Activated CD8-positive, alpha-beta memory T cell treated with anti-CD3 and anti-CD28 coated beads, Interleukin-2, amount 50 U/mL, for 24 hours (primary cell): ENCODE data around the gene CPLANE1.
"Not testable (repeated sequence)": the region's sequence is repeated elsewhere in the genome, so short reads cannot be mapped to it uniquely, and the experiment has no call there.

ENCODE experiments used
- DNase-seq: peaks from one replicate; pipeline ENCODE4 v3.0.0-alpha.2; 2020; ENCODE audit errors: extremely low read depth

The CPLANE1 gene

DNA sequence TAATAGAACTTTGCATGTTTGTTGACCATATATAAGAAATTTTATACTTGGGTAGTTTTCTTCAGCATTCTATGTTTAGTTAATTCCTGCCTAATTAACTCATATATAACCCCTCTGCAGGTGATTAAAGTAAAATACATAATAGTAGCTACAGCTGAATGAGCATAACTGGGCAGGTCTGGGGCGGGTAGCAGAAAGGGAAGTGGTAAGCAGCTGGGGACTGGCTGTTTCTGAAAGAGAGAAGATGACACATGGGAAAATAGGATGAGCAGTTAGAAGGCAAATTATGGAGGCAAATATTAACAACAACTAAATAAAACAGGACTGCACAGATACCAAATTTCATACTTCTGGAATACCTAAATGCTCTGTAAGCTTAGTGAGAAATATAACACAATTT, 128.1 kb downstream of the CPLANE1 start:
- no peak for DNase-seq

GRCh38 chr5:37120270-37120669, 128.9 kb downstream of the CPLANE1 start:
- DNase-seq, result no peak

DNA sequence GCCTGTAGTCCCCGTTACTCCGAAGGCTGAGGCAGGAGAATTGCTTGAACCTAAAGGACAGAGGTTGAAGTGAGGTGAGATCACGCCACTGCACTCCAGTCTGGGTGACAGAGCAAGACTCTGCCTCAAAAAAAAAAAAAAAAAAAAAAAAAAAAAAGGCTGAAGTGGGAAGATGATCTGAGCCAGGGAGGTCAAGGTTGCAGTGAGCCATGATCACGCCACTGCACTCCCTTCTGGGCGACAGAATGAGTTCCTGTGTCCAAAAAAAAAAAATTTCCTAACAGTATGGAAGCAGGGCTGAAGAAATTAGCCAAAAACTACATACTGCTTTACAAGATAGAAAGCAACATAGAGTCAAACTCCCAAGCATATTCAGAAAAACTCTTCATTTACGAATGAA, 132.8 kb downstream of the CPLANE1 start:
- no peak for DNase-seq

- no peak for DNase-seq
Observed at GRCh38 chr5:37112383-37112991, 136.7 kb downstream of the CPLANE1 start.

- DNase-seq, result no peak
Observed at GRCh38 chr5:37111426-37112382, 137.5 kb downstream of the CPLANE1 start.

DNA sequence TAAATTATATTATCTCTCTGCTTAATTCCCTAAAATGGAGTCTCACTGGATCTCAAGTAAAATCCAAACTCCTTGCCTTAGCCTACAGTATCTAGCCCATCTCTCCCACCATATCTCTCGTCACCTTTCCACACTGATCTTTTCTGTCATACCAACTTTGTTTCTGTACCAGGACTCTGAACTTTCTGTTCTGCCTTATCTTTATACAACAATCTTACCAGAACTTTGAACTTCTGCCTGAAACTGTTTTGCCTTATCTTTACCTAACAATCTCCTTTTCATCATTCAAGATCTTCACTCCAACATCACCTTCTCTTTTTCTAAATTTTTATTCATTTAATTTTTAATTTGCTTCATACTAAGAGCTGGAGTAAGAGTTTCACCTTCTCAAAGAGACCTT, 139.0 kb downstream of the CPLANE1 start:
- DNase-seq, result no peak

GRCh38 chr5:37109338-37109737, 139.8 kb downstream of the CPLANE1 start:
- DNase-seq, result no peak

DNA sequence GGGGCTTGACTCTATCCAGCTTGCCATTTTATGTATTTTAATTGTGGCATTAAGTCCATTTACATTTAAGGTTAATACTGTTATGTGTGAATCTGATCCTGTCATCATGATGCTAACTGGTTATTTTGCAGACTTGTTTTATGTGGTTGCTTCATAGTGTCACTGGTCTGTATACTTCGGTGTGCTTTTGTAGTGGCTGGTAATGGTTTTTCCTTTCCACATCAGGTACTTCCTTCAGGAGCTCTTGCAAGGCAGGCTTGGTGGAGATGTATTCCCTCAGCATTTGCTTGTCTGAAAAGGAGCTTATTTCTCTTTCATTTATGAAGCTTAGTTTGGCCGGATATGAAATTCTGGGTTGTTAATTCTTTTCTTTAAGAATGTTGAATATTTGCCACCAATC, 145.9 kb downstream of the CPLANE1 start:
- DNase-seq, result no peak

DNA sequence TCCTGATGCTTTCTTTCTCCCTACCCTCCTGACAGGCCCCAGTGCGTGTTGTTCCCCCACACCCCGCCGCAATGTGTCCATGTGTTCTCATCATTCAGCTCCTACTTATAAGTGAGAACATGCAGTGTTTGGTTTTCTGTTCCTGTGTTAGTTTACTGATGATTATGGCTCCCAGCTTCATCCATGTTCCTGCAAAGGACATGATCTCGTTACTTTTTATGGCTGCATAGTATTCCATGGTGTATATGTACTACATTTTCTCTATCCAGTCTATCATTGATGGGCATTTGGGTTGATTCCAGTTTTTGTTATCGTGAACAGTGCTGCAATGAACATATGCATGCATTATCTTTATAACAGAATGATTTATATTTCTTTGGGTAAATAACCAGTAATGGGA, 149.9 kb downstream of the CPLANE1 start:
- not testable (repeated sequence) for DNase-seq

DNA sequence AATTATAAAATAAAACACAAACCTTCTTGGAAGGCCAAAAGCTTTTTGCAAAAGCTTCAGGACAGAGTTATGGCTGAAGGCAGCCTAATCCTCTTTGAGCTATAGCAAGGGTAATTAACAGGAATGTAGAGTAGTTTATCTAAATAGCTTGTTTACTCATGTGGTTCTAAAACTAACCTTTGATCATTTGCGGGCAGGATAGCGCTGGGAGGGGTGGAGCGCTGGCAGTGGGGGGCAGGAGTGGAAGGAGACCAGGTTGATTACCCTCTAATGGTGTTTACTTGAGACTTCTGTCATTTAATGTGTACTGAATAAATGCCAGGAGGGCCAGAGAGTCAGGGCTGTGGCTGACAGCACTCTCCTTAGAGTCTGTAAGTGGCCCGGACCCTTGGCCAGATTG, 155.4 kb downstream of the CPLANE1 start:
- DNase-seq, result not testable (repeated sequence)

DNA sequence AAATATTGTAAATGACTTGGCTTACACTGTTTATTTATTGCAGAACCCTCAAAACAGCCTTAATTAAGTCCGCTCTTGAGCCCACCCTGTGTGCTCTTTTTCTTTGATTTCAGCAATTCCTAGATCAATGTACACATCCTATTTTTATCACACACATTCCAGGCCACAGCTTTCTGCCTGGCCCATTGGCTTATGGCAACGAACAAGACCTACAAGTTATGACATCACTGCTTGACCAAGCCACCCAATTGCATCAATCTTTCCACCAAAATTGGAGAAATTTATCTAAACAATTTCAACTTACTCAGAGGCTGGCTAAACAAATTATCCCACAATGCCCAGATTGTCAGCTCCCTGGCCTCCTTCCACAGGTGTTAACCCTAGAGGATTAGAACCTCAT, 158.4 kb downstream of the CPLANE1 start:
- no peak for DNase-seq

GRCh38 chr5:37090123-37090726, 159.0 kb downstream of the CPLANE1 start:
- no peak for DNase-seq

DNA sequence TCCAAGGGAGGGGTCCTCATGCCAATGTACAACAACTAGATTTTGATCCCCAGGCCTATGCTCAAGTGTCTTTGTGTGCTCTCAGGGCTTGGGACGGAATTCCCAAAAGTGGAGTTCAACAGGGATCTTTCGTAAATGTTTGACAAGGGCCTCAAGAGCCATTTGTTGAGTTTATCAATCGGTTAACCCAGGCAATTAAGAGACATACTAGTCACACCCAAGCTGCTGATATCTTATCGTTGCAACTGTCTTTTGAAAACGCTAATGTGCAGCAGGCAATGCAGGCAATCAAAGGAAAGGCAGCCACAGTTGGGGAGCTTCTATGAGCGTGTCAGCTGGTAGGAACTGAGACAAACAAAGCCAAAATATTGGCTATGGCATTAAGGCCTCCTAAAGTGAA, 161.2 kb downstream of the CPLANE1 start:
- DNase-seq, result no peak

- DNase-seq, result no peak
Observed at GRCh38 chr5:37086466-37087173, 162.6 kb downstream of the CPLANE1 start.

DNA sequence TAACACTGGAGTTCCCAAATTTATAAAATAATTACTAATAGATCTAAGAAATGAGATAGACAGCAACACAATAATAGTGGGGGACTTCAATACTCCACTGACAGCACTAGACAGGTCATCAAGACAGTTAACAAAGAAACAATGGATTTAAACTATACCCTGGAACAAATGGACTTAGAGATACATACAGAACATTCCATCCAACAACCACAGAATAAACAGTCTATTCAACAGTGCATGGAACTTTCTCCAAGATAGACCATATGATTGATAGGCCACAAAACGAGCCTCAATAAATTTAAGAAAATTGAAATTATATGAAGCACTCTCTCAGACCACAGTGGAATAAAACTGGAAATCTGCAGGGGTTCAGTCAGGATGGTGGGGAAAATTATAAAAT, 163.2 kb downstream of the CPLANE1 start:
- not testable (repeated sequence) for DNase-seq

- not testable (repeated sequence) for DNase-seq
Observed at GRCh38 chr5:37082977-37083376, 166.2 kb downstream of the CPLANE1 start.

- DNase-seq, result no peak
Observed at GRCh38 chr5:37080697-37081096, 168.5 kb downstream of the CPLANE1 start.

GRCh38 chr5:37077146-37077545, 172.0 kb downstream of the CPLANE1 start:
- DNase-seq, result no peak

DNA sequence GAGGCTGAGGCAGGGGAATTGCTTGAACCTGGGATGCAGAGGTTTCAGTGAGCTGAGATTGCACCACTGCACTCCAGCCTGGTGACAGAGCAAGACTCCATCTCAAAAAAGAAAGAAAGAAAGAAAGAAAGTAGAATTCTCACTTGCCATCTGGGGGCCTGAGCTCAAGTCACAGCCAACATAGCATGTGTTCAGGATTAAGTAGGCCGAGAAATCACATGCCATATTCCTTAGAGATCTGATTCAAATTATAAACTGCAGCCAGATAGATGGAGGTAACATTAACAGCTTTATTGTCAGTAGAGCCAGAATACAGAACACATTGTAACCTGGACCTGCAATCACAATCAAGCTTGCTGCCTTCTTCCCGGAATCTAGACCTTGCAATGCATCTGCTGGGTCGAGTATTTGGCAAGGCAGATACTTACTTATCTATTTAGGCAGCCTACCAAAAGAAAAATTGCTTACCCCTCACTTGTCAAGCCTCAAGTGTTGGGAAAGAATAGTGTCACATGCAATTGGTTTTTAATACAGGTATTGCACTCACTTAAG, 173.7 kb downstream of the CPLANE1 start:
- no peak for DNase-seq

- DNase-seq, result no peak
Observed at GRCh38 chr5:37071901-37072581, 177.1 kb downstream of the CPLANE1 start.

DNA sequence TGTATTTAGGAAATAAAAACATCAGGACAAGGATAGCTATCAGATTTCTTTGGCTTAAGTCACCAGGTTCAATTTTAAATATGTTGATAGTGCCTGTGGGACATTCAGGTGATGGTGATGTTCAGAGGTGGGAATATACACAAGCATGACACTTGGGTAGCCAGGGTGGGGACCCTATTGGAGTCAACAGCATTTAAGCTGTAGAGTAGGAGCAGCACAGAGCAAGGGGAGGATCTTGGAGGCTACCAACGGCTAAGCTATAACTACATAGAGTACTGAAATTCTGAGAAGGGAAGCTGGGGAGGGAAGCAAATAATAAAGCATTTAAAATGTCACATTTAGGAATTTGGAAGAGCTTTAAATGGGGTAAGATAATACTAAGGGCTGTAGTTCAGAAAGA, 177.7 kb downstream of the CPLANE1 start:
- no peak for DNase-seq
